Smooth muscle cell (in vitro differentiated cells): ENCODE results near the gene CELF4. TPM values are rescaled to one million over a fixed set of nuclear protein-coding genes. Genes with fewer than 3 reads are reported as not detected.

Experiments
- DNase-seq: peaks from one replicate; lab custom pipeline; 2025; ENCODE audit not compliant: unreplicated experiment; lab: John Stamatoyannopoulos, UW
- H2AFZ ChIP-seq: fragments of 200-600 bp; sonication (generic); 2 replicates; pipeline ENCODE4 v1.6.0; 2016; ENCODE audit warnings: antibody characterized with exemption, low read depth, mild to moderate bottlenecking
- H3F3A ChIP-seq: fragments of 200-600 bp; sonication (generic); 2 replicates; pipeline ENCODE4 v1.6.0; 2017; ENCODE audit warnings: antibody characterized with exemption, low read depth
- H3K27ac ChIP-seq: fragments of 200-600 bp; sonication (generic); 2 replicates; pipeline ENCODE4 v1.5.1; 2016; ENCODE audit warnings: low read depth, mild to moderate bottlenecking
- H3K27me3 ChIP-seq: fragments of 200-600 bp; sonication (generic); 2 replicates; pipeline ENCODE4 v1.6.1; 2016; ENCODE audit warnings: low read depth, mild to moderate bottlenecking
- H3K36me3 ChIP-seq: fragments of 200-600 bp; sonication (generic); 2 replicates; pipeline ENCODE4 v1.5.1; 2016; ENCODE audit warnings: low read depth
- H3K4me1 ChIP-seq: fragments of 200-600 bp; sonication (generic); 2 replicates; pipeline ENCODE4 v1.5.1; 2016; ENCODE audit warnings: low read depth
- H3K4me2 ChIP-seq: fragments of 200-600 bp; sonication (generic); 2 replicates; pipeline ENCODE4 v1.6.0; 2016; ENCODE audit warnings: mild to moderate bottlenecking
- H3K4me3 ChIP-seq: fragments of 200-600 bp; sonication (generic); 2 replicates; pipeline ENCODE4 v1.5.1; 2016; ENCODE audit warnings: mild to moderate bottlenecking
- H3K79me2 ChIP-seq: fragments of 200-600 bp; sonication (generic); 2 replicates; pipeline ENCODE4 v1.6.0; 2016; ENCODE audit warnings: low read depth, mild to moderate bottlenecking
- H3K9ac ChIP-seq: fragments of 200-600 bp; sonication (generic); 2 replicates; pipeline ENCODE4 v1.6.0; 2016; ENCODE audit warnings: low read depth
- H3K9me3 ChIP-seq: fragments of 200-600 bp; sonication (generic); replicated peaks from 2 replicates; pipeline ENCODE4 v1.5.1; 2016; ENCODE audit warnings: low read depth
- H4K20me1 ChIP-seq: fragments of 200-600 bp; sonication (generic); 2 replicates; pipeline ENCODE4 v1.6.0; 2016; ENCODE audit warnings: low read depth
- WGBS: methylation state at CpG from one replicate; pipeline ENCODE4 v1.1.7; 2016; ENCODE audit warnings: low lambda C conversion rate; 5-methylcytosine and 5-hydroxymethylcytosine counted together
- polyA plus RNA-seq: library from polyadenylated mRNA; unstranded; fragments of >200 nt; fragmentation: Nextera tagmentation; extraction: Ambion mirVana; gene quantifications from 2 replicates; pipeline ENCODE4 v1.2.1, GENCODE V29; 2016
- total RNA-seq: library from RNA; depleted of rRNA; stranded (reverse); fragments of >200 nt; gene quantifications from 2 replicates; pipeline ENCODE4 v1.2.3, GENCODE V29; 2014
- TF ChIP-seq, protein P1 (sequence below): fragments of 200-600 bp; sonication (generic); IDR thresholded peaks from 2 replicates; pipeline ENCODE4 v1.5.1; 2017; ENCODE audit warnings: borderline replicate concordance, mild to moderate bottlenecking, antibody characterized with exemption; ENCODE audit not compliant: insufficient read depth, poor library complexity, severe bottlenecking

CELF4 gene
- total and polyA plus RNA-seq, 2 experiments from 2014 or later, result 0.40 TPM; not detected in 1

DNA sequence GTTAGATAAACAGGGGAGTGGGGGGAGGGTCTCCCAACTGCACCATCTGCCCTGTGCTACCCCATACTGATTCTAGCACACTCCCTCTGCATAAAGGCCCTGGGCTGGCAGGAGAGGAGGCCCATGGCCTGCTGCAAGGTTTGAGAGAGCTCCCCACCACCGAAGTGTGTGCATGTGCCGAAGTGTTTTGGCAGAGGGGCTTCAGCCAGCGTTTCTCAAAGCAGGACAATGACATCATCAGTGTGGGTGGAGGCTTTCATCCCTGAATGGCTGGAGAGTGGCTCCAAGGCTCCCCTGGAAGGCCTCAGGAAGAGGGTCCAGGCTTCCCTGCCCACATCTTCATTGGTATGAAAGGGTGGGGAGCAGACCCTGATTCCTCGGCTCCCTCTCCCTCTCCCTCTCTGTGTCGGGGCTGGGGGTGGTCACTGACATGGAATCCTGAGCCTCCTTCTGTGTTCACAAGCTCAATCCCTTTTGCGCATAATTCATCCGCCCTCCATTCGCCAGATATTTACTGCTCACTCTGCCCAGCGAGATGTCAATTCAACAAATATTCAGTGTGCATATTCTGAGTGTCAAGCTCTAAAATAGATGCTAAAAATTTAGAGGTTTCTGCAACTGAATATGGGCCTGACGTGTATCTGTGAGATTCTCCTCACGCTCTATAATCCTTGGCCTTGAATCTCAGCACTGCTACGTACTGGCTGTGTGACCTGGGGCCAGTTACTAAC is 122.1 kb downstream of the CELF4 start:
- no peaks in the 10 kb centered on the region for H3F3A ChIP-seq
- no peaks in the 10 kb centered on the region for H3K9me3 ChIP-seq
- H3K4me3 ChIP-seq, result no peak overlapping the region
- H3K79me2 ChIP-seq, result no peaks in the 10 kb centered on the region
- H4K20me1 ChIP-seq, result no peaks in the 10 kb centered on the region
- H3K4me2 ChIP-seq, result no peak overlapping the region
- H3K36me3 ChIP-seq, result no peaks in the 10 kb centered on the region
- H3K4me1 ChIP-seq, result peaks cover 10% of the 10 kb centered on the region
- H3K27ac ChIP-seq, result no peak overlapping the region
- 77% methylated on average over 12 of the region's 12 CpGs for WGBS
- peaks cover 14% of the 10 kb centered on the region for H3K27me3 ChIP-seq
- H2AFZ ChIP-seq, result no peak overlapping the region
- TF ChIP-seq, protein P1, sequence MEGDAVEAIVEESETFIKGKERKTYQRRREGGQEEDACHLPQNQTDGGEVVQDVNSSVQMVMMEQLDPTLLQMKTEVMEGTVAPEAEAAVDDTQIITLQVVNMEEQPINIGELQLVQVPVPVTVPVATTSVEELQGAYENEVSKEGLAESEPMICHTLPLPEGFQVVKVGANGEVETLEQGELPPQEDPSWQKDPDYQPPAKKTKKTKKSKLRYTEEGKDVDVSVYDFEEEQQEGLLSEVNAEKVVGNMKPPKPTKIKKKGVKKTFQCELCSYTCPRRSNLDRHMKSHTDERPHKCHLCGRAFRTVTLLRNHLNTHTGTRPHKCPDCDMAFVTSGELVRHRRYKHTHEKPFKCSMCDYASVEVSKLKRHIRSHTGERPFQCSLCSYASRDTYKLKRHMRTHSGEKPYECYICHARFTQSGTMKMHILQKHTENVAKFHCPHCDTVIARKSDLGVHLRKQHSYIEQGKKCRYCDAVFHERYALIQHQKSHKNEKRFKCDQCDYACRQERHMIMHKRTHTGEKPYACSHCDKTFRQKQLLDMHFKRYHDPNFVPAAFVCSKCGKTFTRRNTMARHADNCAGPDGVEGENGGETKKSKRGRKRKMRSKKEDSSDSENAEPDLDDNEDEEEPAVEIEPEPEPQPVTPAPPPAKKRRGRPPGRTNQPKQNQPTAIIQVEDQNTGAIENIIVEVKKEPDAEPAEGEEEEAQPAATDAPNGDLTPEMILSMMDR, result no peak
- H3K9ac ChIP-seq, result no peak overlapping the region
- DNase-seq, result no peak

DNA sequence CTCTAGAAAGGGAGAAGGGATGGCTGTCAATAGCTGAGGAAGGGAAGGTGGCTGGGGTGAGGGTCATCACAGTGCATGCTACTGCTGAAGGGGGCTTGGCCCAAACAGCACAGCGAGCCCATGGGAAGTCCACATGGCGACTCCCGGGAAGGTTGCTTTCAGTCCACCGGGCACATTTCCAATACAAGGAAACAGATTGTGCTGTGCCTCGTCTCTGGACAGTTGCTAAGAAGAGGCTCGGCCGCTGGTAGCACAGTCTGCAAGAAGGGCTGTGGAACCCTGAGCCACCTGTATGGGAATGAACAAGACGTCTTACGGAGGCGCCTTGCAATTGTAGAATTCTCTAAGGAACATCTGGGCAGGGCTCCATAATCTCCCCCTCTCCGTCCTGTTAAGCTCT is 123.1 kb downstream of the CELF4 start:
- no peaks in the 10 kb centered on the region for H3K79me2 ChIP-seq
- no peak for DNase-seq
- no peaks in the 10 kb centered on the region for H4K20me1 ChIP-seq
- TF ChIP-seq, protein P1, result no peak
- H2AFZ ChIP-seq, result no peak overlapping the region
- no peaks in the 10 kb centered on the region for H3F3A ChIP-seq
- peaks cover 10% of the 10 kb centered on the region for H3K4me1 ChIP-seq
- 96% methylated on average over 11 of the region's 11 CpGs for WGBS
- H3K4me3 ChIP-seq, result no peak overlapping the region
- no peaks in the 10 kb centered on the region for H3K9me3 ChIP-seq
- peaks cover 24% of the 10 kb centered on the region for H3K27me3 ChIP-seq
- no peak overlapping the region for H3K4me2 ChIP-seq
- H3K9ac ChIP-seq, result no peak overlapping the region
- H3K36me3 ChIP-seq, result no peaks in the 10 kb centered on the region
- no peak overlapping the region for H3K27ac ChIP-seq

DNA sequence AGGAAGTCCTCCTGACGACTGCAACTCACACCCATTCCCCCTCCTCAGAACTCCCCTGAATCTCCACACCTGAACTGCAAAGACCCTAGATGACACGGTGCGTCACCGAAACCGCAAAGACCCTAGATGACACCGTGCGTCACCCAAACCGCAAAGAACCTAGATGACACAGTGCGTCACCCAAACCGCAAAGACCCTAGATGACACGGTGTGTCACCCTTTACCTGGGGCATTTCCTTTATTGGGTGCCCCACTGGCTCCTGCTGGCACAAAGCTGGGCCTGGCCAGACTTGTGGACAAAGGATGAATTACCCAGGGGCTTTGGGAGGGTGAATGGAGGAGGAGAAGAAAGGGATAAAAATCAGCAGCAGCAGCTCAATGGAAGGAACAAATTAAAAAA is 123.8 kb downstream of the CELF4 start:
- H3K4me2 ChIP-seq, result no peak overlapping the region
- TF ChIP-seq, protein P1, result no peak
- no peaks in the 10 kb centered on the region for H3K36me3 ChIP-seq
- 85% methylated on average over 11 of the region's 11 CpGs for WGBS
- no peak for DNase-seq
- H3K9ac ChIP-seq, result no peak overlapping the region
- H3K79me2 ChIP-seq, result no peaks in the 10 kb centered on the region
- peaks cover 10% of the 10 kb centered on the region for H3K4me1 ChIP-seq
- no peak overlapping the region for H3K4me3 ChIP-seq
- H3K27ac ChIP-seq, result no peak overlapping the region
- no peaks in the 10 kb centered on the region for H3K9me3 ChIP-seq
- no peaks in the 10 kb centered on the region for H4K20me1 ChIP-seq
- H3F3A ChIP-seq, result no peaks in the 10 kb centered on the region
- H2AFZ ChIP-seq, result no peak overlapping the region
- H3K27me3 ChIP-seq, result peaks cover 31% of the 10 kb centered on the region

DNA sequence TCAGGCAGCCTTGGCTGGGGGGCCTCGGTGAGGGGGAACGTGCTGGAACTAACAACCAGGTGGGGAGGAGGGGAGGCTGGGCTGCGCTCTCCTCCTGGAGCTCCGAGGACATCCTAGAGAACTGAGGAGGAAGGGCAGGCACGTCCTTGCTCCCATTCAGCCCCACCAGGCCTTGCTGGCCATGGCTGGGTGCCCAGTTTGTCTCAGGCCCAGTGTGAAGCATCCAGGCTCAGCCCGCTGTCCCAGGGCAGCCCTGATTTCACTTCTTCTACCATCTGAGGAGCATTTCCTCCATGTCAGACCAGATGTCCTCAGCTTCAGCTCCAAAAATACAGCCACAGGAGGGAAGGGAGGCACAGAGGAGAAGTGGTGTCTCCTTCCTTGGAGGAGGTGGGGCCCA is 125.4 kb downstream of the CELF4 start:
- Histone ChIP-seq H3K79me2 (no peaks in the 10 kb centered on the region), H2AFZ (no peak overlapping the region), H3F3A (no peaks in the 10 kb centered on the region), H3K27ac (no peak overlapping the region), H3K4me3 (no peak overlapping the region), H3K9me3 (no peaks in the 10 kb centered on the region), H3K27me3 (peaks cover 47% of the 10 kb centered on the region), H4K20me1 (no peaks in the 10 kb centered on the region), H3K4me1 (peaks cover 4% of the 10 kb centered on the region), H3K4me2 (no peak overlapping the region), H3K36me3 (no peaks in the 10 kb centered on the region), H3K9ac (no peak overlapping the region)
- TF ChIP-seq, protein P1, result no peak
- WGBS, result 92% methylated on average over 6 of the region's 6 CpGs
- DNase-seq, result no peak
